ENCODE results near the gene SERPINC1.

Gene SERPINC1

GRCh38 chr1:173856903-173857302 lies 60.2 kb downstream of the SERPINC1 start:
- DNase-seq (ENCODE audit: low read depth), result no peak
- no peak for TF ChIP-seq CTCF (IDR thresholded peaks at IDR 0.05; ENCODE audit: low read depth, low read length, missing control alignments)
- H3K4me3 ChIP-seq (ENCODE audit: low read depth, low read length), result no peak overlapping the region

- TF ChIP-seq CTCF (IDR thresholded peaks at IDR 0.05; ENCODE audit: low read depth, low read length, missing control alignments), result no peak
- no peak for DNase-seq (ENCODE audit: low read depth)
- no peak overlapping the region for H3K4me3 ChIP-seq (ENCODE audit: low read depth, low read length)
Measured at GRCh38 chr1:173856014-173856413, 61.1 kb downstream of the SERPINC1 start.
